Tibial nerve (tissue), 4 donors: Measurements from ENCODE around the gene SCLT1.

Source experiments
- CTCF ChIP-seq, 5 experiments: fragments of 200-600 bp in 3 of 5; fragments of 450-650 bp in 2 of 5; sonication (generic) in 3 of 5; IDR thresholded peaks; one replicate each; pipeline ENCODE4 v1.5.1; 2016 to 2019; ENCODE audit warnings: antibody characterized with exemption in 5 of 5, mild to moderate bottlenecking in 3 of 5, moderate library complexity in 2 of 5
- EP300 ChIP-seq, 2 donors: sonication (generic); formaldehyde crosslinking; IDR thresholded peaks; one replicate each; pipeline ENCODE4 v1.6.1; 2017; ENCODE audit warnings: antibody characterized with exemption in 2 of 2, mild to moderate bottlenecking in 1 of 2
- POLR2A ChIP-seq, 2 donors: fragments of 450-650 bp; IDR thresholded peaks; one replicate each; pipeline ENCODE4 v1.6.1; 2017; ENCODE audit warnings: antibody characterized with exemption in 2 of 2, mild to moderate bottlenecking in 2 of 2, moderate library complexity in 2 of 2

- no peak for TF ChIP-seq CTCF (IDR thresholded peaks at IDR 0.05)
- TF ChIP-seq POLR2A (IDR thresholded peaks at IDR 0.05) = no peak
- no peak for TF ChIP-seq EP300 (IDR thresholded peaks at IDR 0.05)
Measured at GRCh38 chr4:128946916-128947315, 146.4 kb downstream of the SCLT1 start.
